GM18526 (cell line): Measurements from ENCODE around the gene EHMT1.

Source experiments
- POLR2A ChIP-seq: IDR thresholded peaks from 3 replicates; pipeline ENCODE4 v1.6.1; 2011; ENCODE audit not compliant: insufficient read length; ENCODE audit errors: extremely low read depth

The EHMT1 gene

DNA sequence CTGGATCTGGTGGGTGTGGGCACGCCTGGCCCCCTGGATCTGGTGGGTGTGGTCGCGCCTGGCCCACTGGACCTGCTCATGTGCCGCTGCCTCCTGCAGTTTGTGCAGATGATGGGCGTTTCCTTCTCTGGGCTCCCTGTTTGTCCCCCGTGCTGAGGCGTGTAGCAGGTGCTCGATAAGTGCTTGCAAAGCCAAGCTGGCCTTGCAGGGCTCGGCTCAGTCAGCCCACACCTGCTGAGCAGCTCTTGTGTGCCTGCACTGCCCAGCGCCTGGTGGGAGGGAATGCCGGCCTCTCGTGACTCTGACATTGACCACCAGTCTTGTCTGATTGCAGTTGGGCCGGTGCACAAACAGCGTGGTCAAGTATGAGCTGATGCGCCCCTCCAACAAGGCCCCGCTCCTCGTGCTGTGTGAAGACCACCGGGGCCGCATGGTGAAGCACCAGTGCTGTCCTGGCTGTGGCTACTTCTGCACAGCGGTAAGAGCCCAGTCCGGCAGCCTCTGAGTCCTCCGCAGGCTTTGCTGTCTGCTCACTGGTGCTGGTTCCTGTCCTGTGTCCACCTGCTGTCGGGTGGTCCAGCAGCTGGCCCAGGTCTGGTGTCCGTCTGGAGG, 156.1 kb downstream of the EHMT1 start:
- no peak for TF ChIP-seq POLR2A

DNA sequence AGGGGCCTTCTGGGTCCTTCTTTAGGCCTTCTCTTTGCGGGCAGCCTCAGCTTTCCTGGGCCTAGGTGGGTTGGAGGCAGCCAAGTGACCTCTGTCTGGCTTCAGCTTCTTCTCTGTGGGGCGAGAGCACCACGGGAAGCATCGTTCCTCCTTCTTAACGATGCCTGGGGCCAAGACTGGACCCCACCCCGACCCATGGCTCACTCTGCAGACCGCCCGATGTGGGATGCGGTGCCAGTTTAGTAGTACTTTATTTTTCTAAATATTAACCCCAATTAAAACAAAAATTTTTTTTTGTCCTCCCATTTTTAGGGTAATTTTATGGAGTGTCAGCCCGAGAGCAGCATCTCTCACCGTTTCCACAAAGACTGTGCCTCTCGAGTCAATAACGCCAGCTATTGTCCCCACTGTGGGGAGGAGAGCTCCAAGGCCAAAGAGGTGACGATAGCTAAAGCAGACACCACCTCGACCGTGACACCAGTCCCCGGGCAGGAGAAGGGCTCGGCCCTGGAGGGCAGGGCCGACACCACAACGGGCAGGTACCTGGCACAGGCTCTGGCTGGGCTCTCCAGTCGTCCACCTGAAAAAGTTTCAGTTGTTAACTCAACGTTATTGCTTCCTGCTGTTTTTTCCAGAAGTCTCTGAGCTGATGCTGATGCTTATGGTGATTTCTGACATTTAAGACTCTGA, 157.6 kb downstream of the EHMT1 start:
- no peak for TF ChIP-seq POLR2A

DNA sequence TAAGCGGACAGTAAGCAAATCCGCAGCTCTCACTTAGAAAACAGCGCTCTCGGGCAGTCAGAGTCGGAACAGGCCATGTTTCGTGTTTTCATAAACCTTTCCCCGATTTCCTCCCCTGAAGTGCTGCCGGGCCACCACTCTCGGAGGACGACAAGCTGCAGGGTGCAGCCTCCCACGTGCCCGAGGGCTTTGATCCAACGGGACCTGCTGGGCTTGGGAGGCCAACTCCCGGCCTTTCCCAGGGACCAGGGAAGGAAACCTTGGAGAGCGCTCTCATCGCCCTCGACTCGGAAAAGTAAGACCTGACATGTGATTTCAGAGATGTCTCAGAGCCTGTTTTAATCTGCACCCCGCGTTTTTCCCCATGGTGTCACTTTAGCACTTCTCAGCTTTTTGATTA, 159.0 kb downstream of the EHMT1 start:
- no peak for TF ChIP-seq POLR2A

DNA sequence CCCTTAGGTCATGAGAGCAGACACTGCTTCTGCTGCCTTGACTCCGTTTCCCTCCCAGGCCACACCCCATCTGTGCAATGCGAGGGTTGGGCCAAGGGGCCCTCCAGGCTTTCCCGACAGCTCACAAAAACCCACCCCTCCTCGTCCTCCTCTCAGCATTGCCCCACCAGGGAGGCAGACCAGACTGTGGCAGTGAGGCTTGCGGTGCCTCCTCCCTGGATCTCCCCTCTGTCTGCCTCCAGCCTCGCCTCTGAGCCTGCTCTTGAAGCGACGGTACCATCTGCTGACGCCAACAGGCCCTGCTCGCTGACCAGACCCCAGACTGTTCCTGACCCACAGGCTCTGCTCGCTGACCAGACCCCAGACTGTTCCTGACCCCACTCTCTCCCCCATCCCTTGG, 159.5 kb downstream of the EHMT1 start:
- no peak for TF ChIP-seq POLR2A

DNA sequence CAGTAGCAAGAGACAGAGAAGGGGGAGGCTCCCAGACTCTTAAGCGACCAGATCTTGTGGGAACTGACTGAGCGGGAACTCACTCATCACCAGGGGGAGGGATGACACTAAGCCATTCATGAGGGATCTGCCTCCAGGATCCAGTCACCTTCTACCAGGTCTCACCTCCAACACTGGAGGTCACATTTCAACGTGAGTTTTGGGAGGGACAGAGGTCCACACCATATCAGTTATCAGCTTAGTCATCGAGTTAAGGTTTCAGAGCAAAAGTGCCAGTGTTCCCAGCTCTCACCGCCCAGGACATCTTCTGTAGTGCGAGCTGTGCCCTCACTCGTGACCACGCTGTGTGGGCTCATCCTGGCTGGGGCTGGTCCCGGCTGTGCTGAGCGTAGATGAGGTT, 160.1 kb downstream of the EHMT1 start:
- no peak for TF ChIP-seq POLR2A

DNA sequence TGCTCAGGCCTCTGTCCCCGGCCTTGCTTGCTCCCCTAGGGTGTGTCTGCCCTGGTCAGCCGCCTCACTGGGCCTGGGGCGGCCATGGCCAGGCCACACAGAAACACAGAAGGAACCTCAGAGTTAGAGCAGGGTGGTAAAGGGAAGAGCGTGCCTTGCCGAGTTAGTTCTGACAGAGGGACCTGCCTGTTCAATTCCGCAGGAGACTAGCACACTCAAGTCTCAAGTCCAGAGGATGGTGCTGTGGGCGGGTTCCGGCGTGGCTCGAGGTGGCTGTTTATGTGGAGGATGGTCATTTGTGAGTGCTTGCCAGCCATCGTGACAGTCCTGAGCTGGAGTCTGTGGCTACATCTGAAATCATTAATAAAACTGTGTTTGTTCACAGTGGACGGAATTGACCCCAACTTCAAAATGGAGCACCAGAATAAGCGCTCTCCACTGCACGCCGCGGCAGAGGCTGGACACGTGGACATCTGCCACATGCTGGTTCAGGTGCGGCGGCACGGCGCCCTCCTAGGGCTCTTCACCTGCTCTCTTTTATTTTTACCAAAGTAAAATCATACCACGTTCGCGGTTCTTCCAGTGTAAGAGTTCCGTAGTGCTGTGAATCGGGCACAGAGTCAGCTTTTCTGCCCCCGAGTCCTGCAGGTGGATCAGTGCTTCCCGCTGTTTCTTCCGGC, 163.2 kb downstream of the EHMT1 start:
- TF ChIP-seq POLR2A: no peak

DNA sequence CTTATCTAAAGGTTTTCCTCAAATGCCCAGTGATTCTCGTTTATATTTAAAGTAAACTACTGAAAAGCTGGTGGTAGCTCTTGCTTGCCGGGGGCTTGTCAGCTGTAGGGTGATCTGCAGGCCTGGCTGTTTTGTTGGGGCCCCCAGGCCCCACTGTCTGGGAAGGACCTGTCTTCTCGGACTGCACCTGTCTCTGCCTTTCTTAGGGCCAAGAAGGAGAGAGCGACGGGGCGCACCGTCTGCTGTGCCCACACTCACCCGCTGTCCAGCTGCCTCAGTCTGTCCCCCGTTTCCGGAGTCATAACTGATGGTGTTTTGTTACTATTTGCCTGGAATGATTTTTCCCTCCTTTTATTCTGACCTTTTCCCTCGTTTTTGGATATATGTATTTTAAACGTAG, 164.7 kb downstream of the EHMT1 start:
- no peak for TF ChIP-seq POLR2A

DNA sequence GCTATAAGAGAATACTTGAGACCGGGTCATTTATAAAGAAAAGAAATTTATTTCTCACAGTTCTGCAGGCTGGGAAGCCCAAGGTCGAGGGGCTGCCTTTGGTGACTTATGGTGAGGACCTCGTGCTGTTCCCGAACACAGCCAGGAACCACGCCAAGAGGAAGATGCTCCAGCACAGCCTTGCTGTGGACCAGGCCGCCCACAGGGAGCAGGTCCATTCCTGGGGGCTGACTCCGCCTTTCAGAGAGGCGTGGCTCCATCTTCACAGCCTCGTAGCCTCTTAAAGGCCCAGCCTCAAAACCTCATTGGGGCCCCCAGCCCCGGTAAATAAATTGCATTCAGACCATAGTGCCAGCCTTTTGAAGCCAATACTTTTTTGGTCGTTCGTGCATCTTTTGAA, 165.2 kb downstream of the EHMT1 start:
- TF ChIP-seq POLR2A: no peak

DNA sequence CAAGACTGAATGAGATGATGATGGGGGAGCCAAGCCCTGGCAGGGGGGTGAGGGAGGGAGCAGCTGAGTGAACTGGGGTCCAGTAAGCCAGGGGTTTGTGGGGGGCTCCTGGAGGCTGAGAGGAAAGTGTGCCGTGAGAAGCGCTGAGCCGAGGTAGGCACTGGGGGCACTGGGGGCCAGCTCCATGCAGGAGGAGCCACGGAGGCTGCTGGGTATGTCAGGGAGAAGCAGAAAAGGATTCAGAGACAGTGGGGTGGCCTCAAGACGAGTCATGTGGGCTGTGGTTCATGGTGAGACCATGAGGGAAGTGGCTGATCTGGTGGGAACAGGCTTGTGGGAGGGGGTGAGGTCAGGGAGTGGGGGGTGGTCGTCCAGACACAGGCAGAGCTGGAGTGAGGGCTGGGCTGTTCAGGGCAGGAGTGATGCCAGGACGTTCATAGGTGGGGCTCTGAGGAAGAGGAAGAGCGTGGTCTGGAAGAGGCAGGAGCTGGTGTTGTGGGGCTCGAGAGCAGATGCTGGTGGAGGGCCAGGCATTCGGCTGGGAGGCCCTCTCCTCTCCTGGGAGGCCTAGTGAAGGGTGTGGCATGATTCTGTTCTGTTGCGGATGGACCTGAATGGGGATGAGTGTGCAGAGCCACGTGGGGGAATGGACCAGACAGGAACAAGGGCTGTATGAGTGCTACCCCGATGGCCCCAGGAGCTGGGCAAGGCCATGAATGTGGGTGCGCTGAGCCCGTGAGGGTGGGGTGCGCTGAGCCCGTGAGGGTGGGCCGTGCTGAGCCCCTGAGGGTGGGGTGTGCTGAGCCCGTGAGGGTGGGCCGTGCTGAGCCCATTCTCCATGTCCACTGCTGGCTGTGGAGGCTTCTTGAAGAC, 166.1 kb downstream of the EHMT1 start:
- TF ChIP-seq POLR2A: no peak

DNA sequence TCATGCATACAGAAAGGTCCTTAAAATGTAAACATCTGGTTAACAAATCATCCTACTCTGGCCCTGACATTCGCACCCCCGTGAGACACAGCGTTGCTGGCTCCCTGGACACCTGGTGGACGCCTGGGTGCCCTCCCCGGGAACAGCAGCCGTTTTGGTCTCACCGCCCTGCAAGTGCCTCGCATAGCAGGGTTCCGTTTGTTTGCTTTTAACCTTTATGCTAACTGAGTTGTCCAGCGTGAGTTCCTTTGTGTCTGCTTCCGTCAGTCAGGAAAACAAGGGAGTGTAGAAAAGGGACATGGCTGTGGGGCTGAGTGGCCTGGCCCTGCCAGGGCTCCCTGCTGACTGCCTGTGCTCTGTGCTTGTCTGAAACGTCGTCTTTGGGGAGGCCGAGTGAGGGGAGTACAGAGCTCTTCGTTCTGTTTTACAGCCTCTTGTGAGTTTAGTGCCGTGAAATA, 166.9 kb downstream of the EHMT1 start:
- no peak for TF ChIP-seq POLR2A

DNA sequence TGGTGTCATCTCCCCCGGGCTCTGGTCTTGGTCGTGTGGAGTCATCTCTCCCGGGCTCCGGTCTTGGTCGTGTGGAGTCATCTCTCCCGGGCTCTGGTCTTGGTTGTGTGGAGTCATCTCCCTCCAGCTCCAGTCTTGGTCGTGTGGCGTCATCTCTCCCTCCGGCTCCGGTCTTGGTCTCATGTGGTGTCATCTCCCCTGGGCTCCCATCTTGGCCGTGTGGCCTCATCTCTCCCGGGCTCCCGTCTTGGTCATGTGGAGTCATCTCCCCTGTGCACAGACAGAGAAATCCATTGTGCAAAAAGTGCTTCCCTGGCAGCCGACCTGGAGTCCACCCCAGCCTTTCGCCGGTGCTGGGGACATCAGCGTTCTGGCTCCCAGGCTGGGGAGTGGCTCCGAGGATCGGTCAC, 167.7 kb downstream of the EHMT1 start:
- TF ChIP-seq POLR2A: no peak

DNA sequence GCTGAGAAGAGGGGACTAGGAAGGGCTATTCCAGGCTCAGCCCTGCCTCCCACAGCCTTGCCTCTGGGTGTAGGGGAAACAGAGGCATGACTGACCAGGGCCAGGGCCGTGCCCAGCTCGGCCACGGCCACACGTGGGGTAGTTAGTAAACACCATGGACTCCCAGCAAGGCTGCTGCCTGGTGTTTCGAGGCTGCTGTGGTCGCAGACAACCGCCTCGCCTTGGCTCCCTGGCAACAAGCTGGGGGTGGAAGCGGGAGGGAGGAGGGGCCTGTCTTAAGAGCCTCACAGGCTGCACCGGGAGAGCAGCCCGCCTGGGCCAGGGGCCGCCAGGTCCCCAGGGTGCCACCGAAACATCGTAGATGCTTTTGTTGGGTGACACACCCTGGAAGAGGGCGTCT, 168.6 kb downstream of the EHMT1 start:
- no peak for TF ChIP-seq POLR2A

DNA sequence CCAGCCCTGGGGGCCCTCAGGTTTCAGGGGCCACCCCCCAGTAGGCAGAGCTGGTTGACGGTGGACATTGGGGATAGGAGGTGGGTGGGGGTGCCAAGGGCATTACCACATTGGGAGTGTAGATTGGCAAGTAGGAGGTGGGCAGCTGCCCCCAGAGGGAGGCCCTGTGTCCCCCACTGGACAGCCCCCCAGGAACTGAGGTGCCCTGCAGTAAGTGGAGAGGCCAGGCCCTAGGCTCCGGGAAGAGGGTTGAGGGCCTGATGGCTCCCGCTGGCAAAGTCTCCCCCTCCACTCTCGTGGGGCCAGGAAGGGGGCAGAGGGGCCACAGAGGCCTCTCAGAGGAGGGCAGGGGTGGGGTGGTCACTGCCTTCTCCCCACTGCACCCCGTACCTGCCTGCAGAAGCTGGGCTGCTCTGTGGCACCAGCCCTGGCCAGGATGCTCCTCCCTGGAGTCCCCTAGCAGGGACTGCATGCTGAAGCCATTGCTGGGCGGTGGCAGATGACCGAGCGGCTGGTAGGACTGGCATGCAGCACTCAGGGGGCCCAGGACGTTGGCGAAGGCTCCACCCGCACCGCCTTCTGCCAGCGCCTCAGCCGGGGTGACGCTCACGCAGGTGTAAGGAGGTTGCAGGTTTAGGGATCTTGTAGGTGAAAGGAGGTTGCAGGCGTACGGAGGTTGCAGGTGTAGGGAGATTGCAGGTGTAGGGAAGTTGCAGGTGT, 169.1 kb downstream of the EHMT1 start:
- TF ChIP-seq POLR2A: no peak

DNA sequence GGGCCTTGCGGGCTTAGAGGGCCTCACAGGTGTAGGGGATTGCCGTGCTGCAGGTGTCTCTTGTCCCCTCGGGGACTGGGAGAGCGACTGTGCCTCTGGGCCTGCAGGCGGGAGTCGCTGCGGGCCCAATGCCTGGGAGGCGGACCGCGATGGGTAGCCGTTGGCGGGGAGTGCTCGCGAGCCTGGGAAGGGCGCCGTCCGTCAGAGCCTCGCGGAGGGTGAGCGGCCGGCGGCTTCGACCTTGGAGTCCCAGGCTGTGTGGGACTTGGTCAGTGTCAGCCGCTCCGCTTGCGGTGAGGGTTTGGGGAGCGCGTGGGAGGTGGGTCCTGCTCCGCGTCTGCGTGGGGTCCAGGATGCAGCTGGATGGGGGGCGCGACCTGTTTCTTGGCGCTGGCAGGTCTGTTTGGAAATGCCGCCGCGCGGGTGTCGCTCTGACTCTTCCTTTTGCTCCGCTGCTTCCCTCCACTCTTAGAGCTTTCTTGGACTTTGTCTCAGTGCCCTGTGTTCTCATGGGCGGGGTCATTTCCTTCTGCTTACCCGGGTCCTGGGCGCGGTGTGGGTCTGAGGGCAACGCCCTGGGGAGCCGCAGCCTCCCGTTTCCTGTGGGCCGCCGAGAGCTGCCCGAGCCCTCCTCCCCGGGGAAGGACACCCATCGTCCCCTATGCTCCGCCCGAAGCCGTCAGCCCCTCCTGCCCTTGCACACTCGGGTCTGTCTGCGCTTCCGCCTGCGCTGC, 169.9 kb downstream of the EHMT1 start:
- no peak for TF ChIP-seq POLR2A
